NOMO-1 treated with DMSO at 0.1 percent for 48 hours (cell line): ENCODE data around the gene DOP1A.
"Not testable (repeated sequence)": the region's sequence is repeated elsewhere in the genome, so short reads cannot be mapped to it uniquely, and the experiment has no call there.

Experiments
- DNase-seq: peaks from one replicate; lab custom pipeline; 2025; ENCODE audit not compliant: unreplicated experiment; lab: John Stamatoyannopoulos, UW

Gene DOP1A

GRCh38 chr6:83138118-83138722 is 70.7 kb downstream of the DOP1A start:
- DNase-seq = no peak

DNA sequence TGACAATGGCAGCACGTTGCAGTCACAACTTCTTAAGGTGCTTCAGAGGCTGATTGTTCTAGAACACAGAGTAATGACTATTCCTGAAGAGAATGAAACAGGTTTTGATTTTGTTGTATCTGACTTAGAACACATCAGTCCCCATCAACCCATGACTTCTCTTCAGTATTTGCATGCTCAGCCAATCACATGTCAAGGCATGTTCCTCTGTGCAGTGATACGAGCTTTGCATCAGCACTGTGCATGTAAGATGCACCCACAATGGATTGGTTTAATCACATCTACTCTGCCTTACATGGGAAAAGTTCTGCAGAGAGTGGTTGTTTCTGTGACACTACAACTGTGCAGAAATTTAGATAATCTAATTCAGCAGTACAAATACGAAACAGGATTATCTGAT is 71.3 kb downstream of the DOP1A start:
- DNase-seq = no peak

DNA sequence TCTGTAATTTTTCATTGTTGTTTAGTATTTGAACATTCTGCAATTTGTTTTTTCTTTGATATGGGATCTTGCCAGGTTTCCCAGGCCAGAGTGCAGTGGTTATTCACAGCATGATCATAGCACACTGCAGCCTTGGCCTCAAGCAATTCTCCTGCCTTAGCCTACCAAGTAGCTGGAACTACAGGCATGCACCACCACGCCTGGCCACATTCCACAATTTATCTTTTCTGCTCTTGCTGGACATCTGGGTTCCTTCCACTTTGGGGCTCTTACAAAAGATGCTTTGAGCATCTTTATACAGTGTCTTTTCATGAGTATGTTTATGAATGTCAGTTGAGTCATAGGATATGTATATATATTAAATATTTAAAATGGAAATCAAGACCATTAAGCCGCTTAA is 83.6 kb downstream of the DOP1A start:
- no peak for DNase-seq

GRCh38 chr6:83152913-83153312 is 85.4 kb downstream of the DOP1A start:
- DNase-seq = no peak

DNA sequence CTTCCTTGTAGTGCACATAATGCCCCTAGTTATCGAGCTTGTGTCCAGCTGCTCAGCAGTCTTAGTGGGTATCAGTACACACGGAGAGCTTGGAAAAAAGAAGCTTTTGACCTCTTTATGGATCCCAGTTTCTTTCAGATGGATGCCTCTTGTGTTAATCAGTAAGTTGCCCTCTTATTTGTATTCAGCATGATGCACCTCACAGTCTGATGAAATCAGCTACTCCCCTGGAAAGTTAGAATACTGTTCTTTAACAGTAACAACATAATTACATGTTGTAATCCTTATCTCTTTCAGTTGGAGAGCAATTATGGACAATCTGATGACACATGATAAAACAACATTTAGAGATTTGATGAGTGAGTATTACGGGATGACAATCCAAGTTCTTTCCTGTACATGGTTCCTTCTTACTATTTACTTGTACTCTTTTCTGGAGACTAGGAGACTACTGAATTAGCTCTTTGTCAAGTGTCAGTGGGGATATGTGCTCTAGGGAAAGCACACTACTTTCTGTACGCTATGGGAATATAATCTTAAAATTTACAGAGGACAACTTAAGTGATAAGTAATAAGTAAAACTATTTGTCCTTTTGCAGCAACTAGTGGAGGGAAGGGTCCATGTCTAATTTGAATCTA is 86.5 kb downstream of the DOP1A start:
- DNase-seq = no peak

DNA sequence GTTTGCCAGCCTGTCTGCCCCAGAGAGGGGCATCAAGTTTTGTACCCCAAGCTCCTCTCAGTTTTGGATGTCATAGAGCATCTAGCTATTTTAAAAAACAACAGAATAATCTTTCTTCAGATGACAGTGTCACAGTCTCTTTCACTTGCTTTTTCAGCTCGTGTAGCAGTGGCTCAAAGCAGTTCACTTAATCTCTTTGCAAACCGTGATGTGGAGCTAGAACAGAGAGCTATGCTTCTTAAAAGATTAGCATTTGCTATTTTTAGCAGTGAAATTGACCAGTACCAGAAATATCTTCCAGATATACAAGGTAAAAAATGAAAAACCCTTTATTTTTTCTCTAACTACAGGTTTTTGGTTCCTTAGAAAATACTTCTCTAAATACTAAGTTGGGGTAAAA is 88.3 kb downstream of the DOP1A start:
- DNase-seq = no peak

DNA sequence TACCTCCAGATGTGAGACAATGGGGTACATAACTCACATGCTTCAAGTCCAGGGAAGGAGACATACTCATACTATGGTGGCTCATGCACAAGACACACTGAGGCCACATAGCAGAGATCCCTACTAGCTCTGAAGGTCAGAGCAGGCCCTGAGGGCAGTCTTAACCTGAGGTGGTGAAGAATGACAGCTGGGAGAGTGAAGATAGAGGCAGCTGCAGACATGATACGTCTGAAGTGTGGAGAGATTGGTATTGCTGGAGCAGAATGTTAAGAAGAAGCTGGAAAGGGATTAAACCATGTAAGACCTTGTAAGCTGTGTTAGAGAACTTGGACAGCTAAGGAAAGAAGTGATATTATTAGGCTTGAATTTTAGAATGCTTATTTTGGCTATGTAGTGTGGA is 92.7 kb downstream of the DOP1A start:
- no peak for DNase-seq

DNA sequence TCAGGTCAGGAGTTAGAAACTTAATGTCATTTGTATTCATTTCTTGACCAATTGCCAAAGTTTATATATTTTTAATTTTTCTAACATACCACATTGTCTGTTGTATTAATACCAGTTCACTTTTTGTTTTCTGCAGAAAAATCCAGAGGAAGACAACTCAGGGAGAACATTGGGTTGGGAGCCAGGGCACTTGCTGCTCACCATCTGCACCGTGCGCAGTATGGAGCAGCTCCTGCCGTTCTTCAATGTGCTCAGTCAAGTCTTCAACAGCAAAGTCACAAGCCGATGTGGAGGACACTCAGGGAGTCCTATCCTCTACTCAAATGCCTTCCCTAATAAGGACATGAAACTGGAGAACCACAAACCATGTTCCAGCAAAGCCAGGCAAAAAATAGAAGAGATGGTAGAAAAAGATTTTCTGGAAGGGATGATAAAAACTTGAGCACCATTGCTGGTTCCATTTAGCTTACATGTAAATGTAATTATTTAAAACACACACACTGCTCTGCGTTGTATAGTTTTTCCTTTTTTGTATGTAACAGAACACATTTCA is 100.3 kb downstream of the DOP1A start:
- no peak for DNase-seq

DNA sequence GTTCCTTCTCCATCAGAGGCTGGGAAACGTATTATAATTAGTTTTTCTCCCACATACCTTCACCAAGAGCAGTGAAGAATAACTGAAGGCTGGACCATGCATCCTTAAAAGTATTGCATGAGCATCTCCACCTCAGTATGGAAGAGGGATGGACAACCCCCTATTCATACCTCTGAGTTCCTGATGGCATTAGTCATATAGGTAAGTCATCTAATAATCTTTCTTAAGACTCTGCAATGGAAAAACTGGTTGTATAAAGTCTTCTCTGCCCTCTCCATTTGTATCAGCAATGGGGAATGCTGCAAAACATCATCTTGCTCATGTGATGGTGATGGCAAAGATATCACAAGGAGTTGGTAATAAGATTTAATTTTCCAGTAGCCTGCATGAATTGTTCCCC is 101.1 kb downstream of the DOP1A start:
- DNase-seq = no peak

GRCh38 chr6:83169106-83169505 is 101.6 kb downstream of the DOP1A start:
- no peak for DNase-seq

DNA sequence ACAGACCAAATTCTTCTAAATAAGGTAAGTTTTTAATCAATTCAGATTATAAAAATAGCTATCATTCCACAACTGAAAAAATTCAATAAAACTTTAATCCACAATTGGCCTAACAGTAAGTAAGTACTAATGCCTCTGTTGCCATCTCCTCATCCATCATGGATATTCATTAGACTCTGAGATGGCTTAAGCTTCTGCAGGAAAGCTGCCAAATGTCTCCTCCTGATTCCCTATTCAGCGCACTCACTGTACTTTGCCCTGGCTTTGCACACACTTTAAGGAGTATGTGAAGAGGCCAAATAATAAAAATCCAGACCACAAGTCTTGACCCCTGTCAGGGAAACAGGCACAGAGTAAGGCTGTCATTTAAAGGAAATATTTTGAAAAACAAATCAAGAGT is 102.0 kb downstream of the DOP1A start:
- DNase-seq = no peak

- no peak for DNase-seq
These were observed 108.8 kb downstream of the DOP1A start for GRCh38 chr6:83176246-83176645.

DNA sequence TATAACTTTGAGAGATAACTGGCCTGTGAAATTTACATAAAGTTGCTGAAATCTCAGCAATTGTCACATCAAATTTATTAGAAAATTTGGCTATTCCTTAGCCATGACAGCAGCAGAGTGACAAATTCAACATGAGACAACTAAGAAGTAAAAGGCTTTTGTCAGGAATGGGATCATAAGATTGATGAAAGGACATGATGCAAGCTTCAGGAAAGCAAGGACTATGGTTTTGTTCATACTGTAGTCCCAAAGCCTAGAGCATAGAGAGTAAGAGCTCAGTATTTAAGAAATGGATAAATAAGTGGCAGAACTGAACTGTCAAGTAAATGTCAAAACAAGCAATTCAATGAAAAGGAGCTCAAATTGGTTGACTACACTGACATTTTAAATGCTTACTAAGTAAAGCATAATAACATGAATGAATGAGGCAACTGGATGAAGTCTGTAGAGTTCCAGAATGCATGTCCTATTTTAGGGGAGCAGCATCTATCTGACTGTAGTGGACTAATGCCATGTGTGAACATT is 113.0 kb downstream of the DOP1A start:
- no peak for DNase-seq

- DNase-seq = no peak
These were observed 114.6 kb downstream of the DOP1A start for GRCh38 chr6:83182114-83182513.

- no peak for DNase-seq
These were observed 115.8 kb downstream of the DOP1A start for GRCh38 chr6:83183082-83183828.

DNA sequence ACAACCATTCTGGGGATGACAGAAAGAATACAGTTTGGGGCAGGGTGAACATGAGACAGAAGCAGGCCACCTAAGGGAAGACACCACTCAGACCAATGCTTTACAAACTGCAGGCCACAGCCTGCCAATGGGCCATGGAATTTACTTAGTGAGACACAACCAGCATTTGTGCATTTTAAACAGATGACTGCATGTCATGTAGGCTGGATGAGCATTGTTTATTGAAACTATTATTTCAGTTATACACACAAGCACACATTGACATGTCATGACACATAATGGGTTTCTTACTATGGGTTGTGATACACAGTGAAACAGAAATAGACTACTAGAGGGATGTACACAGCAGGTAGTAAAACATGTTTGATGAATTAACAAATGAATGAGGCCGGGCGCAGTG is 117.6 kb downstream of the DOP1A start:
- DNase-seq = no peak

DNA sequence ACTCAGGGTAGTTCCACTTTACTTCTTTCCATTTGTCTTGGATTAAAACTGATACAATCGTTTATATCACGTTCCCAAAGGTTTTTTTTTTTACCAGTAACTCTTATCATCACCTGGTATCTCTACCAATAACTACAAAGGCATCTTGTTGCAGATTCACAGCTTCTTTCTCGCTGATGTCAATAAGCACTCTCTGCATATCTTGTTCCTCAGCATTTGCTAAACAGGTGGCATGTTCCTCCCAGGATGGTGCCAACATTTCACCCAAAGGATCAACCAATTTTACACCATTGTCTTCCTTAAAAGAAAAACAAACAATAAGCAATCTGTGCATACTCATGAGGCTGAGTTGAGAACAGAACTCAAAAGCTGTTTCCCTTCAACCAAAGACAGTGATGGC is 121.0 kb downstream of the DOP1A start:
- no peak for DNase-seq

DNA sequence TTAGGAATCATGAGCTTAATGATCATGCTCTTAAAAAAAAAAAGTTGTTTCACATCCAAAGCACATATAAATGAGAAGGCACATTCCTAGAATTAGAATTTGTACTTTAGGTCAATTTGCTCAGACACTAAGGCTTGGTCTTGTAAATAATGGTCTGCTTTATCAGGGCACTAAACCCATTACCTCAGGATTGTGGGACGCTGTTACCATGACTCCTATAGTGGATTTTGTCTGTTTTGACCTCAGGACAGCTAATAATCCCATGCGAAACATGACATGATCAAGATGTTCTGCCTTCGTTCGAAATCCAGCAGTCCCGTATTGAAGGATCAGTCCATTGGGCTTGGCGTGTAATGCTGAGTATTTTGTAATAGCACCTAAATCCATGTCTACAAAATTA is 123.2 kb downstream of the DOP1A start:
- DNase-seq = no peak

DNA sequence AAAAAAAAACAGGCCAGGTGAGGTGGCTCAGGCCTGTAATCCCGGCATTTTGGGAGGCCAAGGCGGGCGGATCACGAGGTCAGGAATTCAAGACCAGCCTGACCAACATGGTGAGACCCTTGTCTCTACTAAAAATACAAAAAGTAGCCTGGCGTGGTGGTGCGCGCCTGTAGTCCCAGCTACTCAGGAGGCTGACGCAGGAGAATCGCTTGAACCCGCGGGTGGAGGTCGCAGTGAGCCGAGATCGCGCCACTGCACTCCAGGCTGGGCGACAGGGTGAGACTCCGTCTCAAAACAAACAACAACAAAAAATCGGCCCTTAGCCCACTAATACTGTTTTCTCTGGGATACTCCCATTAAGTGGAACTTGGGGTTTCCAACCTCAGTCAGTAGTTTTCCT is 124.5 kb downstream of the DOP1A start:
- DNase-seq = not testable (repeated sequence)

DNA sequence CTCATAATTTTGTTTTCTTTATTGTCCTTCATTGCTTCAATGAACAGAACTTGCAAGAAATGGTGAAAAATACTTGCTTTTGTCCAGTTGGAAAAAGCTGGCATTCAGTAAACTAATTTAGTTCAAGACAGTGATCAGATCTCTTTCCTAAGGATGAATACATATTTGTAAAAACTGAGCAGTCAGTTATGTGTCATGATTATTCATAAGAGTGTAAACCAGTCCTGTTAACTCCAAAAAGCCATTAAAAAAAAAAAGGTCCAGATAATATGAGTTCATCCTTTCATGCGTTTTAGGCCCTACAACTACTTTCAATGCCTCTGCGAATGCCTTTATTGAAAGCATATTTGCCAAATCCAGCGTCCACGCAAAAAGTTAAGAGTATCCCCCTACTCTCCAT is 125.0 kb downstream of the DOP1A start:
- DNase-seq = no peak

- peak; percentile 81 for DNase-seq
These were observed 125.6 kb downstream of the DOP1A start, which contains the start of the genes PGM3 and RWDD2A for GRCh38 chr6:83192871-83193746. Gene PGM3 (minus strand): TSS chr6:83193265. CDS start chr6:83191012, 2,253 bp downstream. Gene RWDD2A (plus strand): TSS chr6:83193357. CDS start chr6:83194452, 1,095 bp downstream.
